ENCODE measurements around the gene NOL4L.

NOL4L gene

GRCh38 chr20:32456869-32457478 is 128.2 kb downstream of the NOL4L start:
- no peak for DNase-seq (ENCODE audit: low spot score)

GRCh38 chr20:32455901-32456701 is 129.0 kb downstream of the NOL4L start:
- DNase-seq (ENCODE audit: low spot score): no peak

GRCh38 chr20:32455171-32455900 is 129.8 kb downstream of the NOL4L start:
- DNase-seq (ENCODE audit: low spot score): no peak

- DNase-seq (ENCODE audit: low spot score): no peak
Measured at GRCh38 chr20:32454164-32455145, 130.7 kb downstream of the NOL4L start.

- DNase-seq (ENCODE audit: low spot score): no peak
Measured at GRCh38 chr20:32453467-32454163, 131.5 kb downstream of the NOL4L start.

- no peak for DNase-seq (ENCODE audit: low spot score)
Measured at GRCh38 chr20:32452776-32453466, 132.2 kb downstream of the NOL4L start.

- no peak for DNase-seq (ENCODE audit: low spot score)
Measured at GRCh38 chr20:32451682-32452461, 133.3 kb downstream of the NOL4L start.

- DNase-seq (ENCODE audit: low spot score): no peak
Measured at GRCh38 chr20:32451340-32451681, 133.8 kb downstream of the NOL4L start.

- DNase-seq (ENCODE audit: low spot score): no peak
Measured at GRCh38 chr20:32450484-32451061, 134.6 kb downstream of the NOL4L start.

GRCh38 chr20:32449890-32450401 is 135.2 kb downstream of the NOL4L start:
- no peak for DNase-seq (ENCODE audit: low spot score)

GRCh38 chr20:32449057-32449889 is 135.9 kb downstream of the NOL4L start:
- DNase-seq (ENCODE audit: low spot score): no peak

- no peak for DNase-seq (ENCODE audit: low spot score)
Measured at GRCh38 chr20:32448306-32449056, 136.7 kb downstream of the NOL4L start.

GRCh38 chr20:32447136-32448027 is 137.8 kb downstream of the NOL4L start:
- no peak for DNase-seq (ENCODE audit: low spot score)

- DNase-seq (ENCODE audit: low spot score): no peak
Measured at GRCh38 chr20:32446301-32447100, 138.6 kb downstream of the NOL4L start.

- no peak for DNase-seq (ENCODE audit: low spot score)
Measured at GRCh38 chr20:32445539-32446273, 139.4 kb downstream of the NOL4L start.

All from RKO (cell line).